Ishikawa (cell line): Measurements from ENCODE around the gene ARPC2.
A peak's percentile ranks its signal among the peaks of the same experiment; 100 is the strongest.

Experiments
- CEBPB ChIP-seq: IDR thresholded peaks from 2 replicates; pipeline ENCODE4 v1.6.1; 2012
- CREB1 ChIP-seq: IDR thresholded peaks from 2 replicates; pipeline ENCODE4 v1.6.1; 2012; ENCODE audit warnings: low read depth
- EGR1 ChIP-seq: IDR thresholded peaks from 2 replicates; pipeline ENCODE4 v1.6.1; 2012
- EP300 ChIP-seq: IDR thresholded peaks from 2 replicates; pipeline ENCODE4 v1.6.1; 2012; ENCODE audit warnings: borderline replicate concordance
- FOXM1 ChIP-seq: IDR thresholded peaks from 2 replicates; pipeline ENCODE4 v1.6.1; 2012; ENCODE audit warnings: low read depth, borderline replicate concordance
- NFIC ChIP-seq: IDR thresholded peaks from 2 replicates; pipeline ENCODE4 v1.6.1; 2012
- RAD21 ChIP-seq: IDR thresholded peaks from 2 replicates; pipeline ENCODE4 v1.6.1; 2012; ENCODE audit warnings: low read depth
- TAF1 ChIP-seq: IDR thresholded peaks from 2 replicates; pipeline ENCODE4 v1.6.1; 2012; ENCODE audit warnings: low read depth, mild to moderate bottlenecking
- TCF12 ChIP-seq: IDR thresholded peaks from 2 replicates; pipeline ENCODE4 v1.6.1; 2012; ENCODE audit warnings: low read depth
- TEAD4 ChIP-seq: IDR thresholded peaks from 2 replicates; pipeline ENCODE4 v1.6.1; 2012
- USF1 ChIP-seq: IDR thresholded peaks from 2 replicates; pipeline ENCODE4 v1.6.1; 2012
- YY1 ChIP-seq: IDR thresholded peaks from 2 replicates; pipeline ENCODE4 v1.6.1; 2012; ENCODE audit warnings: low read depth
- ZBTB7A ChIP-seq: IDR thresholded peaks from 2 replicates; pipeline ENCODE4 v1.6.1; 2012; ENCODE audit warnings: low read depth
- TF ChIP-seq, protein P1 (sequence below): IDR thresholded peaks from 2 replicates; pipeline ENCODE4 v1.6.1; 2012
- TF ChIP-seq, protein P2 (sequence below): IDR thresholded peaks from 2 replicates; pipeline ENCODE4 v1.6.1; 2012; ENCODE audit warnings: low read depth, mild to moderate bottlenecking

Gene ARPC2

GRCh38 chr2:218179782-218180181 is 37.2 kb upstream of the ARPC2 start:
- TF ChIP-seq YY1, result no peak
- TF ChIP-seq, protein P1, sequence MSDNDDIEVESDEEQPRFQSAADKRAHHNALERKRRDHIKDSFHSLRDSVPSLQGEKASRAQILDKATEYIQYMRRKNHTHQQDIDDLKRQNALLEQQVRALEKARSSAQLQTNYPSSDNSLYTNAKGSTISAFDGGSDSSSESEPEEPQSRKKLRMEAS, result no peak
- TF ChIP-seq TCF12, result no peak
- TF ChIP-seq EP300, result no peak
- TF ChIP-seq FOXM1, result no peak
- TF ChIP-seq, protein P2, sequence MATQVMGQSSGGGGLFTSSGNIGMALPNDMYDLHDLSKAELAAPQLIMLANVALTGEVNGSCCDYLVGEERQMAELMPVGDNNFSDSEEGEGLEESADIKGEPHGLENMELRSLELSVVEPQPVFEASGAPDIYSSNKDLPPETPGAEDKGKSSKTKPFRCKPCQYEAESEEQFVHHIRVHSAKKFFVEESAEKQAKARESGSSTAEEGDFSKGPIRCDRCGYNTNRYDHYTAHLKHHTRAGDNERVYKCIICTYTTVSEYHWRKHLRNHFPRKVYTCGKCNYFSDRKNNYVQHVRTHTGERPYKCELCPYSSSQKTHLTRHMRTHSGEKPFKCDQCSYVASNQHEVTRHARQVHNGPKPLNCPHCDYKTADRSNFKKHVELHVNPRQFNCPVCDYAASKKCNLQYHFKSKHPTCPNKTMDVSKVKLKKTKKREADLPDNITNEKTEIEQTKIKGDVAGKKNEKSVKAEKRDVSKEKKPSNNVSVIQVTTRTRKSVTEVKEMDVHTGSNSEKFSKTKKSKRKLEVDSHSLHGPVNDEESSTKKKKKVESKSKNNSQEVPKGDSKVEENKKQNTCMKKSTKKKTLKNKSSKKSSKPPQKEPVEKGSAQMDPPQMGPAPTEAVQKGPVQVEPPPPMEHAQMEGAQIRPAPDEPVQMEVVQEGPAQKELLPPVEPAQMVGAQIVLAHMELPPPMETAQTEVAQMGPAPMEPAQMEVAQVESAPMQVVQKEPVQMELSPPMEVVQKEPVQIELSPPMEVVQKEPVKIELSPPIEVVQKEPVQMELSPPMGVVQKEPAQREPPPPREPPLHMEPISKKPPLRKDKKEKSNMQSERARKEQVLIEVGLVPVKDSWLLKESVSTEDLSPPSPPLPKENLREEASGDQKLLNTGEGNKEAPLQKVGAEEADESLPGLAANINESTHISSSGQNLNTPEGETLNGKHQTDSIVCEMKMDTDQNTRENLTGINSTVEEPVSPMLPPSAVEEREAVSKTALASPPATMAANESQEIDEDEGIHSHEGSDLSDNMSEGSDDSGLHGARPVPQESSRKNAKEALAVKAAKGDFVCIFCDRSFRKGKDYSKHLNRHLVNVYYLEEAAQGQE, result no peak
- no peak for TF ChIP-seq RAD21
- no peak for TF ChIP-seq EGR1
- TF ChIP-seq CEBPB, result no peak
- no peak for TF ChIP-seq USF1
- TF ChIP-seq CREB1, result no peak
- TF ChIP-seq TEAD4, result no peak
- TF ChIP-seq TAF1, result no peak
- TF ChIP-seq NFIC, result no peak
- no peak for TF ChIP-seq ZBTB7A

DNA sequence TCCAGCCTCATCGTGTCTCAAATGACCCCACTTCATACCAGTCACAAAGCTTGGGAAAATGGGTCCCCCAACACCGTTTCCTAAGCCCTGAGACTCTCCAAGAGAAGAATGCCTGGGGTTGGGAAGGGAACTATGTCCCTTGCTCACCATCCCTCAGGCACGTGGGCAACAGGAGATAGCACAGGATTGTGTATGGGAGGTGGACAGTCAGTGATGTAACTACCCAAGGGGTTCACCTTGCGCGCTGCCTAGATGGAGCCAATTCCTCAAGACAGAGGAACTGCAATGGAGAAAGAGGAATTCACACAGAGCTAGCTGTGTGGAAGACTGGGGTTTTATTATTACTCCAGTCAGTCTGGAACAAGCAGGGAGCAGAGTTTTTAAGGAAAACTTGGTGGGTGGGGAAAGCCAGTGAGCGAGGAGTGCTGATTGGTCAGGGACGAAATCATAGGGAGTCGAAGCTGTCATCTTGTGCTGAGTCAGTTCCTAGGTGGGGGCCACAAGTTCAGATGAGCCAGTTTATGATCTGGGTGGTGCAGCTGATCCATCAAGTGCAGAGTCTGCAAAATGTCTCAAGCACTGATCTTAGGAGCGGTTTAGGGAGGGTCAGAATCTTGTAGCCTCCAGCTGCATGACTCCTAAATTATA is 36.4 kb upstream of the ARPC2 start:
- TF ChIP-seq RAD21 (no peak), YY1 (no peak), TEAD4 (no peak), ZBTB7A (no peak), EP300 (no peak), EGR1 (no peak), NFIC (no peak), FOXM1 (no peak), TAF1 (no peak)
- TF ChIP-seq, protein P2, result no peak

DNA sequence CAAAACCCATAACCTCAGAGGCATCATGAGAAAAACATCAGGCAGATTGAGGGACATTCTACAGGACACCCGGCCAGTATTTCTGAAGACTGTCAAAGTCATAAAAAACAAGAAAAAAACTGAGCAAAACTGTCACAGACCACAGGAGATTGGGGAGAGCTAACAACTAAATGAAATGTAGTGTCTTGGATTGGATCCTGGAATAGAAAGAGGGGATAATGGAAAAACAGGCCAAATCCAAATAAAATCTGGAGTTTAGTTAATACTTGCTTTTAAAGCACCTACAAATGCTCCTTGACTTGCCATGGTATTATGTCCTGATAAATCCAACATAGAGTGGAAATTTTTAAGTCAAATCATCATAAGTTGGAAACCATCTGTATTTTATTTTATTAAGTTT is 32.7 kb upstream of the ARPC2 start:
- no peak for TF ChIP-seq TCF12
- no peak for TF ChIP-seq EP300
- TF ChIP-seq TEAD4, result no peak

DNA sequence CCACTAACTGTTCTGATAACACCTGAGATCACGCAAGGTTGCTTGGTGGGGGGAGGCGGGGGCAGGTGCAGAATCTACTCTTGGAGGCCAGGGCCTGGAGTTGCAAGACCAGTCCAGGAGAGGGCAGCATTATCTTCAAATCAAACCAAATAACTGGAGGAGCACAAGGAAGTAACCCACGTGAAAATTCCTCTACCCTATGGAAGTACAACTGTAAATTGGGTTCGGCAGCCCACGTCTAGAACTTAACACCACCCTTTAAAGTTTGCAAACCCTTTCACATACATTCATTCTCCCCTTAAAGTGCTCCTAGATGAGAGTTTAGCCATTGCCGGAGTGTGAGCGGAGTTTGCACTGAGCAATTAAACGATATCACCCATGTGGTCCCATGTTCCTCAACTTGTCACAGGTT is 30.6 kb upstream of the ARPC2 start:
- TF ChIP-seq NFIC (no peak), RAD21 (peak; percentile 82)
- TF ChIP-seq, protein P1, result peak; percentile 54; the same call in 1 of the 2 replicates

DNA sequence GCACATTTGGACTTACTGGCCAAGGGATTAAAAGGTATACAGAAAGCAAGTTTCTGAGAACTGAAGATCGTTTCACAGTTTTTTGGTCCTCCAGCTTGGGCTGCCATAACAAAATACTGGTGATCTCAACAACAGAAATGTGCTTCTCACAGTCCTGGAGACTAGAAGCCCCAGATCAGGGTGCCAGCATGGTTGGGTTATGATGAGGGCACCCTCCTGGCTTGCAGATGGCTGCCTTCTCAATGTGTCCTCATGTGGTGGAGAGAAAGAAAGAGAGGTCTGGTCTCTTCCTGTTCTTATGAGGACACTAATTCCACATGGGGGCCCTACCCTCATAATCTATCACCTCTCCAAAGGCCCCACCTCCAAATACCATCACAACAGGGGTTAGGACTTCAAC is 30.1 kb upstream of the ARPC2 start:
- no peak for TF ChIP-seq USF1
- no peak for TF ChIP-seq RAD21
- TF ChIP-seq CREB1, result no peak
- no peak for TF ChIP-seq CEBPB

GRCh38 chr2:218187296-218188015 is 29.5 kb upstream of the ARPC2 start:
- TF ChIP-seq, protein P1, result no peak
- TF ChIP-seq CREB1, result no peak
- no peak for TF ChIP-seq NFIC
- TF ChIP-seq EP300, result no peak
- TF ChIP-seq FOXM1, result no peak
- no peak for TF ChIP-seq EGR1
- TF ChIP-seq, protein P2, result no peak
- no peak for TF ChIP-seq USF1
- TF ChIP-seq TAF1, result no peak
- TF ChIP-seq YY1, result no peak
- no peak for TF ChIP-seq CEBPB
